GM21528 (cell line): ENCODE data around the gene FAM76B.

ENCODE experiments used
- ATAC-seq: cut with Tn5 transposase; IDR thresholded peaks from one replicate; pipeline ENCODE4 v1.9.1; 2021; ENCODE audit warnings: mild to moderate bottlenecking, moderate library complexity; ENCODE audit not compliant: unreplicated experiment, low FRiP score

Gene FAM76B

DNA sequence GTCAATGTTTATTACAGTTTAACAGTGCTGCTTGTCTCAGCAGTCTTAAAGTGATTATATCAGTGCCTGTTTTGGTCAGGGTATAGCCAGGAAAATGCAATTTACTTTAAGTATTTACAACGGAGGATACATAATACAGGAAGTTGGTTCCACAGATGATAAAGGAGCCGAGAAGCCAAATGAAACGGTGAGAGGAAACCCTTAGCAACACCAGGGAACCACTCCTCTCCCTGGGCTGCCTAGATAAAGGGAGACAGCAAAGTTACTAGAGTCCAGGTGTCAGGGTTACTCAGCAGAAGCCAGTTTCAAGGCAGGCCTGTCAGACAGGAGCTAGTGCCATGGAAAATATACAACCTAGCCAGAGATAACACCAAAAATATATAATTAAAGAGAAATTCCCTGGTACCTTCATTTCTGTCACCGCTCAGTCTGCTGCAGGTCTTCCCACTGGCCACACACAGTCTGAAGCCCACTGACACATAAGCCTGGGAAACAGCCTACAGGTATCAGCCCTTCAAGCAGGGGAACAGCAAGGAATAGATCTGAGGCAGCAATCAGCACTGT, 55.5 kb downstream of the FAM76B start:
- no peak for ATAC-seq

DNA sequence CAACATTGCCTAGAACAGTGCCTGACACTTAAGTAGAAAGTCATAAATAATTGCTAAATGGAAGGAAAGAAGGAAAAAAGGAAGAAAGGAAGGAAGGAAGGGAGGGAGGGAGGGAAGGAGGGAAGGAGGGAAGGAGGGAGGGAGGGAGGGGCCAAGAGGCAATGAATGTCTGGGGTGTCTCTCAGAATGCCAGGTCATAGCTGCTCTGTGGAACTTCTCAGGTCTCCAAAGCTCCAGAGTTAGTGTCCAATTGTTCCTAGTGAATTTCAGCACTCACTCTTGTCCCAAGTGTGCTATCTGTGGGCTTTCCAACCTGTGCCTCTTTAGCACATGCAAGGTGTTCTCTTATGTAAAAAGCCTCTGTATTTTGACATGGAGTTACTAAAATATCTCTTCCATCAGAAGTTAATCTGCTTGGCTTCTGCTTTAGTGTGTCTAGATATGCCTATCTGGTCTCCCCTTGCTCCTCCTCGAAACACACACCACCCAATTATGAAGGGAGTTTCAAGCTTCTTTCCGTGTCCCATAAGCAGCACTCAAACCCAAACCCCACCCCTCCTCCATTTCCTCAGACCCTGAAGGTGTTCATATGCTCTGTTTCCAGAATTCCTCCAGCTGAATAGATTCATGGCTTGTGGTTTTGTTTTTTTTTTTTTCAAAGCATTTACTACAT, 56.5 kb downstream of the FAM76B start:
- no peak for ATAC-seq

DNA sequence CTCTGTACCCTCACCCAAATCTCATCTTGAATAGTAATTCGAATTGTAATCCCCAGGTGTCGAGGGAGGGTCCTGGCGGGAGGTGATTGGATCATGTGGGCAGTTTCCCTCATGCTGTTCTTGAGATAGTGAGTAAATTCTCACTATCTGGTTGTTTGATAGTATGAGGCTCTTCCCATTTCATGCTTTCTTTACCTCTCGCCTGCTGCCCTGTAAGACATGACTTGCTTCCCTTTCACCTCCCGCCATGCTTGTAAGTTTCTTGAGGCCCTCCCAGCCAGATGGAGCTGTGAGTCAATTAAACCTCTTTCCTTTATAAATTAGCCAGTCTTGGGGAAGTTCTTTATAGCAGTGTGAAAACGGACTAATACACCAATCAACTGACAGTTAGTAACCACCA, 60.1 kb downstream of the FAM76B start:
- ATAC-seq: no peak

DNA sequence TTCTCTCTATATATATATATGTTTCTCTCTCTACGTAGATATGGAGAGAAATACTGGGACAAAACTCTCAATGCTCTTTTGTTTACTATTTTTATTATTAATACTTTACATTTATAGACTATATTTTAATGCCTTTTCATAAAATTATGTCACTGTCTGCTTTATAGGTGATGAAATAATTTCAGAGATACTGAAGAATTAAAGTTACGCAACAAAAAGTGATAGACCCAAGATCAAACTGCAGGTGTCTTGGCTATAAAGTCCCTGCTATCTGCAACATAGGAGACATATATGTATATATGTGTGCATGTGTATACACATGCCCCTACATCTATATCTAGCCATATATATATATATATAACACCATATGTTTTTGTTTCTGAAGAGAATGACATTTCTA, 60.8 kb downstream of the FAM76B start:
- no peak for ATAC-seq

DNA sequence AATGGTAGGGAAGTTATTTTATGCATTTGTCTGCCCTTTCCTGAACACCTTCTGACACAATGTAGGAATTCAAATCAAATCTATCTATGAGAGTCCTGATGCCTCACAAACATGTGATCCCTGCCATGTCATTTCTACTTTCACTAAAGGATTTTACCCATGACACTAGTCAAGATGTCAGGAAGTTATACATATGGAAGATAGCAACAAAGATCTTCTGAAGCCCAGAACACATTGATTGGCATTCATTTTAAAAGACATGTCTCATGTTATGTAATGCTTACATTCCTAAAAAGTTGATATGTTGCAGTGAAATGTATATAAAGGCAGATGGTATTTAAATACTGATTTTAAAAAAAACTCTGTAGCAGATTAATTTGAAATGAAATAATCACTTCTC, 61.5 kb downstream of the FAM76B start:
- no peak for ATAC-seq

DNA sequence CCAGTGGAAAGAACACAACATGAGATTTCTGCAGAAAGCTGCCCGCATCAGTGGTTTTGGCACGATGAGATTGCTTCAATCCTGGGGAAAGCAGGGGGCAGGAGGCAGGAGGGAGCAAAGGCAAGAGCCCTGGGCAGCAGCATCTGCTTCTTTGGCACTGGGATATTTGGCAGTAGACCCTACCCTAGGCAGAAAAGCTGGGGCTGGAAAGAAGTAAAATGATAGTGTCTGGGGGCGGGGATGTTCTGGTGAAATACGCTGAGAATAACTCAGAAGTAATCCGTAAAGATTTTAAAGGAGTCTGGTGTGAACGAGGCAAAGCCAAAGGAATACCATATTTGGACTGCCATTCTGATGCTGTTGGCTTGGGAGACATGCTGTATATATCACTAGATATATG, 62.0 kb downstream of the FAM76B start:
- ATAC-seq: no peak

DNA sequence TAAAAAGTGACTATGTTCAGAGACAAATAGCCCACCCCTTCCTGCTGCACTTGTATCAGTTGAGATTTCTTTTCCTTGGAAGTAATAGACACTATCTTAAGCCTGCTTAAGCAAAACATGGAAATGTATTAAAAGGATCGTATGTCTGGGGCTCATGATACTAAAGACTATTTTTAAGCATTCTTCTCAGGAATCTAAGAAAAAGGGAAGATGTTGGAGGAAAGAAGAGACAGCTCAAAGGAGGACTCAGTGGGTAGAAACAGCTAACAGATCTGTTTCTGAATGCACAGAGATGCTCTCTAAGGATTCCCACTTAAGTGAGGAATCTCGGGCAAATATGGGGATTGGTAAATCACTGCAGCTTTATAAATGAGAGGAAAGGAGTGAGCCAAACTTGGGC, 62.5 kb downstream of the FAM76B start:
- no peak for ATAC-seq

DNA sequence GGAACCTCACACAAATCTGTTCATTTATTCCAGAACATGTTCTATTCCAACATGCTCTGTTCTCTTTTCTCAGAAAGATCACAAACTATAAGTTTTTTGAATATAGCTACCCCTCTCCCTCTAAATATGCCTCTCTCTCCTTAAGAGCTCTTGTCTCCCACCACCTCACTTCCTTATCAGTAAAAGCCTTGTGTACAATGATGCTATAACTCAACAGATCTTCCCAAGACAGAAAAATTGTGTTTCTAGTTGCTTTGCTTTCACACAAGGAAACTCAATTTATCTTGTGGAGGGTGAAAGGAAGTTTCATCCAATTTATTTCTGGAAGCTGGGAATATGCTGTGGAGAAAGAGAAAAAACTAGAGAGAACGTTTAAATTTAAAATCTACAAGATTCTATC, 64.4 kb downstream of the FAM76B start:
- no peak for ATAC-seq

DNA sequence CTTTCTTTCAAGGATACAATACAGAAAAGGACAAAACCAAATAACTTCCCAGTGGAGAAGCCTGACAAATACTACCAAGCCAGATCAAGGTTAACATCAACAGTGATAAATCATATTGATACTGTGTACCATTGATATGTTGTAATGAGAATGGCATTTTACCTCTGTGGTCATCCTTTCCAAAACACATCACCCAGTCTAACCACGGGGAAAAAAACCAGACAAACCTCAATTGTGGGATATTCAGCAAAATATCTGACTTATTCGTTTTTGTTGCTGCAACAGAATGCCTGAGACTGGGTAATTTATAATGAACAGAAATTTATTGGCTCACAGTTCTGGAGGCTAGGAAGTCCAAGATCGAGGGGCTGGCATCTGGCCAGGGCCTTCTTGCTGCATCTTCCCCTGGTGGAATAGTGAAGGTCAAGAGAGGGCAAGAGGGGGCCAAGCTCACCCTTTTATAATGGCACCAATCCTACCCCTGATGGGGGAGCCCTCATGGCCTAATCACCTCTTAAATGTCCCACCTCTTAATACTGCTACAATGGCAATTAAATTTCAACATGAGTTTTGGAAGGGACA, 66.1 kb downstream of the FAM76B start:
- ATAC-seq: no peak

DNA sequence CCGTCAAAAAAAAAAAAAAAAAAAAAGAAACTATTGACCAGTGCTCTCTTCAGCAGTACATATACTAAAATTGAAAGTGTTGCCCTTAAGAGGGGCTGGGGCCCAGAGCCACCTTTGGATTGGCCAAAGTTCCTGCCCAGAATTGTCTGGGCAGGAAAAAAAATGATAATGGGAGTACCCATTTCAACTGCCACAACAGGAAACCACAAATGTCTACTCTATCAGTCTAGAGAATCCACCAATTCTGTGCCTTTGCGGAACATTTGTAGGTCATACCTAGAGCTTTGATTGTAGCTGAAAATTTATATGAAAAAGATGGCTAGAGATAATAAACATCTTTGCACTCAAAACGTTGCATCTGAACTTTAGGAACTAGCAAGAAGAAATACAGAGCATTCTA, 69.4 kb downstream of the FAM76B start:
- ATAC-seq: no peak
